HS-5 (cell line): ENCODE results near the gene RNASEH2C.
"Not testable (repeated sequence)": the region's sequence is repeated elsewhere in the genome, so short reads cannot be mapped to it uniquely, and the experiment has no call there.

ENCODE experiments used
- DNase-seq: peaks from one replicate; pipeline ENCODE4 v3.0.0-alpha.2; 2012; ENCODE audit warnings: low read depth

The RNASEH2C gene

DNA sequence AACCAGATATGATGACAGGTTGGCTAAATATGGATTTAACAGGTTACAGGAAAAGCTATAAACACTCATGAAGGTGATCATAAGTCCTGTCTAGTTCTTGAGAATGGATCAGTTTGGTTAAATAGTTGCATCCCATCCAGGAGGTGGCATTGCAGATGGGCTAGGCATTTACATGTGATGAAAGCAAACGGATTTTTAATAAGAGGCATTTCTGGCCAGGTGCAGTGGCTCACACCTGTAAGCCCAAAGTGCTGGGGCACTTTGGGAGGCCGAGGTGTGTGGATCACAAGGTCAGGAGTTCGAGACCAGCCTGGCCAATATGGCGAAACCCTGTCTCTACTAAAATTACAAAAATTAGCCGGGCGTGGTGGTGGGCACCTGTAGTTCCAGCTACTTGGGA is 37.1 kb downstream of the RNASEH2C start:
- not testable (repeated sequence) for DNase-seq

- no peak for DNase-seq
These were observed 40.3 kb downstream of the RNASEH2C start for GRCh38 chr11:65680192-65680743.

GRCh38 chr11:65672982-65673381 is 47.6 kb downstream of the RNASEH2C start:
- DNase-seq: no peak

- no peak for DNase-seq
These were observed 48.3 kb downstream of the RNASEH2C start for GRCh38 chr11:65672180-65672860.
